IMR-90 (cell line): ENCODE results near the gene KCNC2. TPM values are rescaled to one million over a fixed set of nuclear protein-coding genes. Genes with fewer than 3 reads are reported as not detected.

Experiments used
- ATAC-seq: fragments of 200-7000 bp; cut with Tn5 transposase; 2 replicates; pipeline ENCODE4 v1.9.1; 2020; ENCODE audit warnings: low read depth, mild to moderate bottlenecking, moderate library complexity
- BruUV-seq: library from RNA; stranded (reverse); fragments of 400-500 nt; replicated peaks from 2 replicates; lab custom pipeline; 2021; lab: Mats Ljungman, UMichigan
- CTCF ChIA-PET: fragments of 300-600 bp; formaldehyde crosslinking; extraction: SDS; loops from one replicate; lab custom pipeline; 2021; ENCODE audit warnings: antibody characterized with exemption; lab: Yijun Ruan, JAX
- POLR2A ChIA-PET: fragments of 300-600 bp; sonication (Branson Sonifier 250); formaldehyde crosslinking; loops from one replicate; lab custom pipeline; 2022; ENCODE audit warnings: antibody characterized with exemption; ENCODE audit not compliant: unreplicated experiment; lab: Charles Lee
- DNase-seq: peaks from one replicate; pipeline ENCODE4 v3.0.0; 2013
- H2AFZ ChIP-seq: replicated peaks from 2 replicates; pipeline ENCODE3; 2013; ENCODE audit warnings: low read length, mild to moderate bottlenecking; ENCODE audit not compliant: poor library complexity
- H2AK5ac ChIP-seq: 2 replicates; pipeline ENCODE4 v1.6.1; 2013; ENCODE audit warnings: low read depth, low read length, inconsistent platforms
- H2AK9ac ChIP-seq: replicated peaks from 2 replicates; pipeline ENCODE3; 2013; ENCODE audit warnings: mild to moderate bottlenecking, low read depth, low read length, moderate library complexity; ENCODE audit not compliant: poor library complexity
- H2BK120ac ChIP-seq: 2 replicates; pipeline ENCODE4 v1.6.1; 2013; ENCODE audit warnings: low read depth, low read length, inconsistent platforms
- H2BK15ac ChIP-seq: 3 replicates; pipeline ENCODE4 v1.6.1; 2013; ENCODE audit warnings: low read depth, low read length, inconsistent platforms
- H2BK20ac ChIP-seq: 2 replicates; pipeline ENCODE4 v1.6.1; 2013; ENCODE audit warnings: low read depth, mild to moderate bottlenecking, inconsistent platforms, low read length, moderate library complexity
- H2BK5ac ChIP-seq: 2 replicates; pipeline ENCODE4 v1.6.1; 2013; ENCODE audit warnings: mild to moderate bottlenecking, low read depth, low read length, inconsistent platforms; ENCODE audit not compliant: poor library complexity, severe bottlenecking
- H3K14ac ChIP-seq: replicated peaks from 2 replicates; pipeline ENCODE4 v1.6.1; 2013; ENCODE audit warnings: low read depth, low read length, inconsistent platforms
- H3K18ac ChIP-seq: 2 replicates; pipeline ENCODE4 v1.6.1; 2013; ENCODE audit warnings: low read depth, low read length, control low read depth
- H3K23ac ChIP-seq: 2 replicates; pipeline ENCODE4 v1.6.1; 2013; ENCODE audit warnings: low read depth, low read length, inconsistent platforms
- H3K27ac ChIP-seq: 2 replicates; pipeline ENCODE4 v1.5.1; 2013; ENCODE audit warnings: mild to moderate bottlenecking, control low read depth, low read length; ENCODE audit not compliant: insufficient read depth
- H3K27me3 ChIP-seq: 2 replicates; pipeline ENCODE4 v1.6.1; 2013; ENCODE audit warnings: low read length; ENCODE audit not compliant: control insufficient read depth, insufficient read depth
- H3K36me3 ChIP-seq: 2 replicates; pipeline ENCODE4 v1.6.1; 2013; ENCODE audit warnings: low read length, mixed read lengths; ENCODE audit not compliant: control insufficient read depth, insufficient read depth
- H3K4ac ChIP-seq: 2 replicates; pipeline ENCODE4 v1.6.1; 2013; ENCODE audit warnings: low read depth, low read length, inconsistent platforms
- H3K4me1 ChIP-seq: 2 replicates; pipeline ENCODE4 v1.6.1; 2013; ENCODE audit warnings: low read length, mixed read lengths; ENCODE audit not compliant: control insufficient read depth, insufficient read depth
- H3K4me2 ChIP-seq: 2 replicates; pipeline ENCODE4 v1.6.1; 2013; ENCODE audit warnings: low read depth, mild to moderate bottlenecking, control low read depth, low read length, moderate library complexity
- H3K4me3 ChIP-seq: 2 replicates; pipeline ENCODE4 v1.5.1; 2013; ENCODE audit warnings: low read depth, mild to moderate bottlenecking, control low read depth, low read length, moderate library complexity; ENCODE audit not compliant: insufficient read depth
- H3K56ac ChIP-seq: 2 replicates; pipeline ENCODE4 v1.6.1; 2013; ENCODE audit warnings: low read length, inconsistent platforms; ENCODE audit not compliant: insufficient read depth; ENCODE audit errors: extremely low read depth
- H3K79me1 ChIP-seq, 2 experiments: 2 replicates each; pipeline ENCODE4 v1.6.1; 2013; ENCODE audit warnings: low read length in 2 of 2, inconsistent platforms in 1 of 2, low read depth in 1 of 2
- H3K9ac ChIP-seq: 2 replicates; pipeline ENCODE4 v1.6.1; 2013; ENCODE audit warnings: low read depth, low read length, control low read depth
- H3K9me1 ChIP-seq: 2 replicates; pipeline ENCODE4 v1.6.1; 2013; ENCODE audit warnings: low read length, inconsistent platforms; ENCODE audit not compliant: insufficient read depth
- H3K9me3 ChIP-seq: 2 replicates; pipeline ENCODE4 v1.6.1; 2013; ENCODE audit warnings: low read length; ENCODE audit not compliant: control insufficient read depth, insufficient read depth
- H4K20me1 ChIP-seq: 2 replicates; pipeline ENCODE4 v1.6.1; 2013; ENCODE audit warnings: low read length, inconsistent platforms; ENCODE audit not compliant: insufficient read depth
- H4K5ac ChIP-seq: 2 replicates; pipeline ENCODE4 v1.6.1; 2013; ENCODE audit warnings: mild to moderate bottlenecking, low read depth, low read length, control low read depth
- H4K8ac ChIP-seq, 2 experiments: 2 replicates each; pipeline ENCODE4 v1.6.1; 2013; ENCODE audit warnings: low read depth in 2 of 2, low read length in 2 of 2, control low read depth in 1 of 2, inconsistent platforms in 1 of 2
- H4K91ac ChIP-seq: 2 replicates; pipeline ENCODE4 v1.6.1; 2013; ENCODE audit warnings: low read depth, low read length, inconsistent platforms; ENCODE audit not compliant: insufficient read depth
- CHD1 ChIP-seq: IDR thresholded peaks from 2 replicates; pipeline ENCODE4 v1.6.1; 2012; ENCODE audit warnings: low read depth, low read length, improper control_type of control experiment
- FOS ChIP-seq: fragments of 150-350 bp; IDR thresholded peaks from 2 replicates; pipeline ENCODE4 v1.6.1; 2016; ENCODE audit warnings: low read depth, low read length
- RAD21 ChIP-seq: IDR thresholded peaks from 2 replicates; pipeline ENCODE4 v1.6.1; 2012; ENCODE audit warnings: low read length, improper control_type of control experiment
- RFX5 ChIP-seq: IDR thresholded peaks from 2 replicates; pipeline ENCODE4 v1.8.0; 2012; ENCODE audit warnings: low read depth, mild to moderate bottlenecking, low read length, moderate library complexity
- SMC3 ChIP-seq: fragments of 150-350 bp; IDR thresholded peaks from 2 replicates; pipeline ENCODE4 v1.6.1; 2016; ENCODE audit warnings: low read depth, mild to moderate bottlenecking, antibody characterized with exemption, low read length, moderate library complexity
- dilution Hi-C: fragments of 300-500 bp; cut with HindIII; formaldehyde crosslinking; loops from one replicate; pipeline ENCODE4 v1.14.3; 2018; ENCODE audit warnings: low sequenced_read_pairs; ENCODE audit not compliant: unreplicated experiment
- in situ Hi-C: fragments of 300-500 bp; cut with MboI; formaldehyde crosslinking; loops from 3 replicates; pipeline ENCODE4 v1.14.3; 2019; ENCODE audit warnings: low sequenced_read_pairs, inconsistent platforms, mixed read lengths
- intact Hi-C: fragments of 100-400 bp; cut with micrococcal nuclease; formaldehyde crosslinking; loops from 2 replicates; pipeline ENCODE4 v1.10.0; 2022
- polyA plus RNA-seq, 3 experiments: library from polyadenylated mRNA; depleted of rRNA; stranded (reverse); fragments of >200 nt; gene quantifications; 2 replicates each; pipeline ENCODE4 v1.2.3, GENCODE V29; 2012; ENCODE audit warnings: low replicate concordance in 1 of 3
- total RNA-seq: library from RNA; depleted of rRNA; stranded (reverse); fragments of >200 nt; gene quantifications from 2 replicates; pipeline ENCODE4 v1.2.3, GENCODE V29; 2012
- TF ChIP-seq, protein P1 (sequence below): conservative IDR thresholded peaks from 2 replicates; pipeline ENCODE4 v1.5.1; 2012; ENCODE audit warnings: mild to moderate bottlenecking, low read depth, low read length, improper control_type of control experiment

Gene KCNC2
- total and polyA plus RNA-seq, 2 of the 4 experiments (the other 2 are of a cell fraction): not detected

DNA sequence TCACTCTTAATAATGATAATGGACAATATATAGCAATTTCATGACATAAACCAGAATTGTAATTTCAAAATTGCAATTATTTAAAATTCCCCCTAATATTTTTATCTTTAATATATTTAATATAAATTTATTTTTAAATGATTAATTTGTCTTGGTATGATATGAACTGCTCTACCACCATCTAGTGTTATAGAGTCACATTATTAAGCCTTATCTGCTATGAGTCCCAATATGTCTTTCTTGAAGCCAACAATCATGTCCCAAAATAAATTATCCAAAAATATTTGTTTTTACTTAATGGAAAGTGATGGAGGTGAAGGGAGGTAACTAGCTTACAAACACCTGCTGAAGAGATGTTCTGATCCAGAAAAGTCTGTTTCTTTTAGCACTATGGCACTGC, 151.4 kb downstream of the KCNC2 start:
- no peaks in the 10 kb centered on the region for H4K20me1 ChIP-seq
- DNase-seq (peak; percentile 2), ATAC-seq (no peak)
- ChIA-PET CTCF (no interaction called here), POLR2A (no interaction called here)
- no peak overlapping the region for H4K5ac ChIP-seq
- intact Hi-C loops: loop anchor here (10.0 kb wide), 2 partner anchors 253 to 363 kb away; no protein-coding TSS in a partner anchor
- no peak overlapping the region for H3K18ac ChIP-seq
- H3K36me3 ChIP-seq: no peaks in the 10 kb centered on the region
- H3K9me3 ChIP-seq: no peaks in the 10 kb centered on the region
- no peak overlapping the region for H2AFZ ChIP-seq
- H3K79me1 ChIP-seq: no peaks in the 10 kb centered on the region
- H2BK120ac ChIP-seq: no peak overlapping the region
- H3K4me3 ChIP-seq: no peak overlapping the region
- TF ChIP-seq, protein P1, sequence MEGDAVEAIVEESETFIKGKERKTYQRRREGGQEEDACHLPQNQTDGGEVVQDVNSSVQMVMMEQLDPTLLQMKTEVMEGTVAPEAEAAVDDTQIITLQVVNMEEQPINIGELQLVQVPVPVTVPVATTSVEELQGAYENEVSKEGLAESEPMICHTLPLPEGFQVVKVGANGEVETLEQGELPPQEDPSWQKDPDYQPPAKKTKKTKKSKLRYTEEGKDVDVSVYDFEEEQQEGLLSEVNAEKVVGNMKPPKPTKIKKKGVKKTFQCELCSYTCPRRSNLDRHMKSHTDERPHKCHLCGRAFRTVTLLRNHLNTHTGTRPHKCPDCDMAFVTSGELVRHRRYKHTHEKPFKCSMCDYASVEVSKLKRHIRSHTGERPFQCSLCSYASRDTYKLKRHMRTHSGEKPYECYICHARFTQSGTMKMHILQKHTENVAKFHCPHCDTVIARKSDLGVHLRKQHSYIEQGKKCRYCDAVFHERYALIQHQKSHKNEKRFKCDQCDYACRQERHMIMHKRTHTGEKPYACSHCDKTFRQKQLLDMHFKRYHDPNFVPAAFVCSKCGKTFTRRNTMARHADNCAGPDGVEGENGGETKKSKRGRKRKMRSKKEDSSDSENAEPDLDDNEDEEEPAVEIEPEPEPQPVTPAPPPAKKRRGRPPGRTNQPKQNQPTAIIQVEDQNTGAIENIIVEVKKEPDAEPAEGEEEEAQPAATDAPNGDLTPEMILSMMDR: peak; percentile 22; the same call in 1 of the 2 replicates
- TF ChIP-seq FOS (no peak), SMC3 (0 out of 2 replicates have a peak, but pooled peaks have one; percentile 6), RFX5 (no peak), CHD1 (no peak), RAD21 (peak; percentile 21; the same call in 1 of the 2 replicates)
- H2BK20ac ChIP-seq: no peak overlapping the region
- no peak overlapping the region for H3K56ac ChIP-seq
- H3K4ac ChIP-seq: no peak overlapping the region
- H3K9me1 ChIP-seq: no peaks in the 10 kb centered on the region
- in situ Hi-C loops: no loop called here
- no peak overlapping the region for H3K27ac ChIP-seq
- no peak overlapping the region for H2AK5ac ChIP-seq
- H3K14ac ChIP-seq: no peak overlapping the region
- H3K4me2 ChIP-seq: no peak overlapping the region
- no peaks in the 10 kb centered on the region for H3K27me3 ChIP-seq
- H2BK5ac ChIP-seq: no peak overlapping the region
- H3K9ac ChIP-seq: no peak overlapping the region
- H3K4me1 ChIP-seq: no peaks in the 10 kb centered on the region
- H2BK15ac ChIP-seq: no peak overlapping the region
- no peak overlapping the region for H4K8ac ChIP-seq
- H3K23ac ChIP-seq: no peak overlapping the region
- dilution Hi-C loops: no loop called here
- no peak overlapping the region for H4K91ac ChIP-seq
- no TSS peak for BruUV-seq
- no peak overlapping the region for H2AK9ac ChIP-seq
